VCaP (cell line): ENCODE measurements around the gene KCNK6.

Experiments used
- H3K27ac ChIP-seq: fragments of 450-650 bp; 2 replicates; pipeline ENCODE4 v1.5.1; 2017
- CTCF ChIP-seq: fragments of 450-650 bp; conservative IDR thresholded peaks from 2 replicates; pipeline ENCODE4 v1.5.1; 2017; ENCODE audit warnings: mild to moderate bottlenecking, moderate library complexity

KCNK6 gene

GRCh38 chr19:38308006-38308766 is 11.5 kb upstream of the KCNK6 start:
- no peak overlapping the region for H3K27ac ChIP-seq
- no peak for TF ChIP-seq CTCF

GRCh38 chr19:38308926-38309614 is 10.6 kb upstream of the KCNK6 start:
- no peak overlapping the region for H3K27ac ChIP-seq

DNA sequence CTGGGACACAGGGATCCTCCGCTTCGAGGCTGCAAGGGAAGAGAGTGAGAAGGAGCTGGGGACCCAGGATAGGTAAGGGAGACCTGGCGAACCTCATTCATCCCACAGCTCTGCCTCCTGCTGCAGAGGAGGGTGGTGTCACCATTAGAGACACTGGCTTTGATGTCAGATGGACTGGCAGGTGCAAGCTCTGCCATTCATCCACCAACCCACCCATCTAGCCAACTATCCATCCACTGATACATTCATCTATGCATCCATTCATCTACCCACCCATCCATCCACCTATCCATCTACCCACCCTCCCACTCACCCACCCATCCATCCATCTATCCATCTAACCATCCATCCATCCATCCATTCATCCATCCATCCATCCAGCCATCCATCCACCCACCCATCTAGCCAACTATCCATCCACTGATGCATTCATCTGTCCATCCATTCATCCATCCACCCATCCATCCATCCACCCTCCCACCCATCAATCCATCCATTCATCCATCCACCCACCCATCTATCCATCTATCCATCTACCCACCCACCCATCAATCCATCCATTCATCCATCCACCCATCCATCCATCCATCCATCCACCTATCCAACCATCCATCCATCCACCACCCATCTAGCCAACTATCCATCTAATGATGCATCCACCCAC is 9.9 kb upstream of the KCNK6 start:
- no peak for TF ChIP-seq CTCF
- H3K27ac ChIP-seq = no peak overlapping the region

More at GRCh38 chr19:38308926-38309614, 10.6 kb upstream of the KCNK6 start:
- no peak for TF ChIP-seq CTCF

DNA sequence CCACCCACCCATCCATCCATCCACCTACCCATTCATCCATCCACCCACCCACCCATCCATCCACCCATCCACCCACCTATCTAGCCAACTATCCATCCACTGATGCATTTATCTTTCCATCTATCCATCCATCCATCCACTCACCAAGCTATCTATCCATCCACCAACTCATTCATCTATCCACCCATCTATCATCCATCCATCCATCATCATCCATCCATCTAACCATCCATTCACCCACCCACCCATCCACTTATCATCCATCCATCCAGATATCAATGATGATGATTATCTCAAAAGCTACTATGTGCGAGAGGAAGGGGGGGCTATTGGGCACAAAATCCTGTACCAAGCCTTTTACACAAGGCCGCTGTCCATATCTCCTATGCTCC is 9.4 kb upstream of the KCNK6 start:
- H3K27ac ChIP-seq = no peak overlapping the region
- TF ChIP-seq CTCF = no peak

DNA sequence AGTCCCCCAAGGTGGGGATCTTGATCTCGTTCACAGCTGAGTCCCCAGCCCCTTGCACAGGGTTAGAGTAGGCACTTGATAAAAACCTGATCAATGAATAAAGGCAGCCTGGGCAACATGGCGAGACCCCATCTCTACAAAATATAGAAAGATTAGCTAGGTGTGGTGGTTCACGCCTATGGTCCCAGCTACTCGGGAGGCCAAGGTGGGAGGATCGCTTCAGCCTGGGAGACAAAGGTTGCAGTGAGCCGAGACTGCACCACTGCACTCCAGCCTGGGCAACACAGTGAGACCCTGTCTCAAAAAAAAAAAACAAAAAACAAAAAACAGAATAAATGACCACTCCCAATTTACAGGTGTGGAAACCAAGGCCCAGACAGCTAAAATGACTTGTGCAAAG is 8.7 kb upstream of the KCNK6 start:
- no peak for TF ChIP-seq CTCF
- H3K27ac ChIP-seq = no peak overlapping the region

- no peak for TF ChIP-seq CTCF
- H3K27ac ChIP-seq = peak within 1 kb of the TSS; percentile 80
These were observed 3.8 kb upstream of the KCNK6 start, which contains the start of gene YIF1B for GRCh38 chr19:38315657-38316476. YIF1B (minus strand) TSS chr19:38315947; CDS start chr19:38315917, 30 bp downstream.
